Activated CD4-positive, alpha-beta T cell treated with anti-CD3 and anti-CD28 coated beads, Interleukin-2, amount 10 ng/mL, durations not matched to agents 24 days and 14 days (primary cell): Measurements from ENCODE around the gene MMADHC. TPM values are rescaled to one million over a fixed set of nuclear protein-coding genes. Genes with fewer than 3 reads are reported as not detected.
A peak's percentile ranks its signal among the peaks of the same experiment; 100 is the strongest.

Source experiments
- DNase-seq: peaks from one replicate; pipeline ENCODE4 v3.0.0; 2022
- H3K27ac Mint-ChIP-seq: one replicate; pipeline ENCODE4 v1.8.0; 2022; ENCODE audit warnings: mild to moderate bottlenecking, mixed read lengths
- H3K27me3 Mint-ChIP-seq: one replicate; pipeline ENCODE4 v1.8.0; 2022; ENCODE audit warnings: mixed read lengths
- H3K36me3 Mint-ChIP-seq: one replicate; pipeline ENCODE4 v1.8.0; 2022; ENCODE audit warnings: low read depth, mild to moderate bottlenecking, mixed read lengths
- H3K4me1 Mint-ChIP-seq: one replicate; pipeline ENCODE4 v1.8.0; 2021; ENCODE audit warnings: mixed read lengths
- H3K4me3 Mint-ChIP-seq: one replicate; pipeline ENCODE4 v1.8.0; 2022; ENCODE audit warnings: mild to moderate bottlenecking, moderate library complexity, mixed read lengths
- H3K9me3 Mint-ChIP-seq: one replicate; pipeline ENCODE4 v1.8.0; 2021; ENCODE audit warnings: mixed read lengths
- intact Hi-C: fragments of 100-400 bp; cut with micrococcal nuclease; formaldehyde crosslinking; loops from one replicate; pipeline ENCODE4 v1.15.1; 2023
- total RNA-seq: library from RNA; stranded (reverse); gene quantifications from 2 replicates; pipeline ENCODE4 v1.2.3, GENCODE V29; 2022

The MMADHC gene
- total RNA-seq, 1 donor from 2014 or later: 131 TPM

DNA sequence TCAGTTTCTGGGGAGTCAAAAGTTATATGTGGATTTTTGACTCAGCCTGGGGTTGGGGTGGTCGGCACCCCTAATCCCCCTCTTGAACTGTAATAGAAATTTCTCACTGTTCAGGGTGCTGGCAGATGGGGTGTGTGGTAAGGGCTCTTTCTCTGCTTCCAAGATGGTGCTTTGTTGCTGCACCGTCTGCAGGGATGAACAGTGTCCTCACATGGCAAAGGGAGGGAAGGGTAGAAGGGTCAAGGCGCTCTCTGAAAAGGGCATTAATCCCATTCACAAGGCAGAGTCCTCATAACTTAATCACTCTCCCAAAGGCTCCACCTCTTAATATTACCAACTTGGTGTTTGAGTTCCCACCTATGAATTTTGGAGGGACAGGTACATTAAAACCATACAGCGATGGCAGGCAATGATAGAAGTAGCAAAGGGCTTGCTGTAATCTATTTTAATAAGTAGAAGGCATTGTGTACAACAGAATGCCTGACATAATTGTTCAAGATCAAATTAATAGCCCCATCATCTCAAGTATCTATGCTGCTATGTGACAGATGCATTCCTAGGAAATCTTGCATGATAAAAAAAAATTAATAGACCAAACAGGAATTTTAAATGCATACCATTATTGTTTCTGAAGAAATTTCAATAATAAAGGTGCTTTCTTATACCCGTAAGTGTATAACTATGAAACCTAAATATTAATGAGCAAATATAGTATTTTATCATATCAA is 28.1 kb downstream of the MMADHC start:
- intact Hi-C loops: loop anchor here (5.0 to 10.0 kb wide), 4 partner anchors 125 to 1622 kb away; no protein-coding TSS in a partner anchor
- Mint-ChIP-seq H3K4me1 (no peaks in the 10 kb centered on the region), H3K36me3 (no peaks in the 10 kb centered on the region), H3K27ac (no peak overlapping the region), H3K27me3 (peaks cover 6% of the 10 kb centered on the region), H3K9me3 (no peaks in the 10 kb centered on the region), H3K4me3 (no peak overlapping the region)
- DNase-seq: no peak

- intact Hi-C loops: no loop called here
These were observed 31.1 kb downstream of the MMADHC start for GRCh38 chr2:149556452-149556851.

GRCh38 chr2:149552830-149553229 is 34.7 kb downstream of the MMADHC start:
- H3K4me3 Mint-ChIP-seq: no peak overlapping the region
- H3K27me3 Mint-ChIP-seq: peaks cover 20% of the 10 kb centered on the region
- intact Hi-C loops: no loop called here
- H3K9me3 Mint-ChIP-seq: no peaks in the 10 kb centered on the region
- DNase-seq: no peak
- no peaks in the 10 kb centered on the region for H3K4me1 Mint-ChIP-seq
- H3K36me3 Mint-ChIP-seq: no peaks in the 10 kb centered on the region
- no peak overlapping the region for H3K27ac Mint-ChIP-seq

More at GRCh38 chr2:149556452-149556851, 31.1 kb downstream of the MMADHC start:
- no peak overlapping the region for H3K4me3 Mint-ChIP-seq
- peaks cover 23% of the 10 kb centered on the region for H3K27me3 Mint-ChIP-seq
- no peaks in the 10 kb centered on the region for H3K36me3 Mint-ChIP-seq
- no peak for DNase-seq
- no peaks in the 10 kb centered on the region for H3K4me1 Mint-ChIP-seq
- H3K9me3 Mint-ChIP-seq: no peaks in the 10 kb centered on the region
- no peak overlapping the region for H3K27ac Mint-ChIP-seq

- no peak for DNase-seq
- Mint-ChIP-seq H3K4me3 (no peak overlapping the region), H3K27ac (no peak overlapping the region), H3K27me3 (peaks cover 20% of the 10 kb centered on the region), H3K36me3 (no peaks in the 10 kb centered on the region), H3K4me1 (no peaks in the 10 kb centered on the region), H3K9me3 (no peaks in the 10 kb centered on the region)
- intact Hi-C loops: no loop called here
These were observed 35.3 kb downstream of the MMADHC start for GRCh38 chr2:149552226-149552625.

GRCh38 chr2:149544692-149545091 is 42.9 kb downstream of the MMADHC start:
- DNase-seq: peak; percentile 60
- peaks cover 4% of the 10 kb centered on the region for H3K4me1 Mint-ChIP-seq
- no peak overlapping the region for H3K27ac Mint-ChIP-seq
- intact Hi-C loops: no loop called here
- no peaks in the 10 kb centered on the region for H3K36me3 Mint-ChIP-seq
- H3K9me3 Mint-ChIP-seq: peaks cover 3% of the 10 kb centered on the region
- peak overlapping the region; percentile 31 for H3K4me3 Mint-ChIP-seq
- no peaks in the 10 kb centered on the region for H3K27me3 Mint-ChIP-seq

- Mint-ChIP-seq H3K27ac (no peak overlapping the region), H3K4me1 (peaks cover 4% of the 10 kb centered on the region), H3K9me3 (peaks cover 3% of the 10 kb centered on the region), H3K27me3 (no peaks in the 10 kb centered on the region), H3K4me3 (no peak overlapping the region), H3K36me3 (no peaks in the 10 kb centered on the region)
- intact Hi-C loops: no loop called here
- no peak for DNase-seq
These were observed 43.7 kb downstream of the MMADHC start for GRCh38 chr2:149543845-149544244.

- Mint-ChIP-seq H3K4me3 (no peak overlapping the region), H3K9me3 (peaks cover 11% of the 10 kb centered on the region), H3K27me3 (no peaks in the 10 kb centered on the region), H3K4me1 (peaks cover 15% of the 10 kb centered on the region), H3K36me3 (no peaks in the 10 kb centered on the region), H3K27ac (no peak overlapping the region)
- intact Hi-C loops: no loop called here
- DNase-seq: no peak
These were observed 47.4 kb downstream of the MMADHC start for GRCh38 chr2:149540138-149540537.

GRCh38 chr2:149538138-149538833 is 49.3 kb downstream of the MMADHC start:
- Mint-ChIP-seq H3K4me1 (peaks cover 11% of the 10 kb centered on the region), H3K27me3 (peaks cover 2% of the 10 kb centered on the region), H3K27ac (no peak overlapping the region), H3K9me3 (peaks cover 7% of the 10 kb centered on the region), H3K36me3 (no peaks in the 10 kb centered on the region), H3K4me3 (no peak overlapping the region)
- DNase-seq: no peak
- intact Hi-C loops: no loop called here

- intact Hi-C loops: no loop called here
These were observed 50.4 kb downstream of the MMADHC start for GRCh38 chr2:149537092-149537726.

DNA sequence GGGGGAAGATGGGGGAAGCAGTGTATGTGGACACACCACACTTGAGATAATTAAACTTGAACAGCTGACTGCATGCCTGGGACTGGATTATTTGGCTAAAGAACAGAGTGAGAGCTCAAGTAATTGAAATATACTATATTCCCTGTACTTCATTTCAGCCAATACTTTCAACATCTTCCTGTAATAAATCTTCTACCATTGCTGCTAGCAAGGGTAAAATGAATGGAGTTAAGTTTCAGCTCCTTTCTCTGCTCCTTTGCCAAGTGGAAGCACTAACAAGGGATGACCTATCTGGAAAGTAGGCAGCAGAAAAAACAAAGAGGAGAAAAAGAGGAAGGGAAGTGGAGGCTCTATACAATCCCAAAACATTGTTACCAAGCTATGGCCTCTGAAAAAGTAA is 50.9 kb downstream of the MMADHC start:
- Mint-ChIP-seq H3K27ac (peak overlapping the region; percentile 35), H3K4me3 (peak overlapping the region; percentile 13), H3K36me3 (no peaks in the 10 kb centered on the region), H3K9me3 (peaks cover 7% of the 10 kb centered on the region), H3K27me3 (peaks cover 3% of the 10 kb centered on the region), H3K4me1 (peaks cover 11% of the 10 kb centered on the region)
- intact Hi-C loops: no loop called here
- DNase-seq: no peak

More at GRCh38 chr2:149537092-149537726, 50.4 kb downstream of the MMADHC start:
- H3K27me3 Mint-ChIP-seq: peaks cover 3% of the 10 kb centered on the region
- no peaks in the 10 kb centered on the region for H3K36me3 Mint-ChIP-seq
- H3K4me1 Mint-ChIP-seq: peaks cover 11% of the 10 kb centered on the region
- no peak overlapping the region for H3K4me3 Mint-ChIP-seq
- DNase-seq: peak; percentile 58
- no peak overlapping the region for H3K27ac Mint-ChIP-seq
- H3K9me3 Mint-ChIP-seq: peaks cover 7% of the 10 kb centered on the region

DNA sequence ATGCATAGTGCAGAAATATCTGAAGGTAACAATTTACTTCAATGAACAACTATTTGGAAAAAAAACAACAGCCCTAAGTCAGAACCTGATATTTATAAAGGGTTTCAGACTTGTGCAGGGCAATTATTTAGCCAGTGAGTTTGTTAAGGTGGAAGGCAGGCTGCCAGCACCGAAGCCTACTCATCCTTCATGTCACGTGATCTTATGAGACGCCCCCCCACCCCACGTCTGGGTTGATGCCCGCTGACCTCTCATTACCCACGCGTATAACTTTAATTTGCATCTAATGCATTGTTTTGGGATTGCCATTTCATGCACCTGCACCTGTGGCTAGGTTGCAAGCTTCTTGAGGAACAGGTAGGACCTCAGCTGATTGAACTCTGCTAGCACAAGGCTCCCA is 52.9 kb downstream of the MMADHC start:
- H3K36me3 Mint-ChIP-seq: no peaks in the 10 kb centered on the region
- no peak for DNase-seq
- peaks cover 11% of the 10 kb centered on the region for H3K4me1 Mint-ChIP-seq
- H3K27me3 Mint-ChIP-seq: peaks cover 10% of the 10 kb centered on the region
- H3K27ac Mint-ChIP-seq: no peak overlapping the region
- intact Hi-C loops: no loop called here
- H3K4me3 Mint-ChIP-seq: no peak overlapping the region
- H3K9me3 Mint-ChIP-seq: peaks cover 7% of the 10 kb centered on the region

DNA sequence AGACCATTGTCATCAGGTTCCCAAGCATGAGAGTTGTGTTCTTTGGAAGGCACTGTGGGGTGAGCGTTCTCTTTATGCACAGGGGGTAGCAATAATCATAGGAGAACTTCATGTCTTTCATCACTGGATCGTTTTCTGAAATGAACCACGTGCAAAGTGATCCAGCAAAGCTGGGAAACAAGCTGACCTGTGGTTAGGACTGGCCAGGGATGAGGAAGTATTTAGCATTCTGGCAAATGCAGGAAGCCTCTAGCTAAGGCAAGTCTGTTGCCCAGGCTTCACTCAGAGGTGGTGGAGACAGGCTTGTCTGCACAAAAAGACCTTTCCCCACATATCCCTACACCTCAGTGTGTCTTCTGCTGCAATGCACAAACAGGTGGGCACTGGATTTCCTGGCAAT is 58.6 kb downstream of the MMADHC start:
- no peaks in the 10 kb centered on the region for H3K36me3 Mint-ChIP-seq

GRCh38 chr2:149527998-149528755 is 59.4 kb downstream of the MMADHC start:
- Mint-ChIP-seq H3K4me3 (no peak overlapping the region), H3K27ac (no peak overlapping the region), H3K9me3 (peaks cover 6% of the 10 kb centered on the region), H3K4me1 (no peaks in the 10 kb centered on the region), H3K36me3 (no peaks in the 10 kb centered on the region), H3K27me3 (peaks cover 12% of the 10 kb centered on the region)
- intact Hi-C loops: no loop called here
- no peak for DNase-seq

More for the DNA sequence above, 58.6 kb downstream of the MMADHC start:
- no peak overlapping the region for H3K4me3 Mint-ChIP-seq
- intact Hi-C loops: no loop called here
- no peaks in the 10 kb centered on the region for H3K9me3 Mint-ChIP-seq
- DNase-seq: no peak
- H3K27ac Mint-ChIP-seq: no peak overlapping the region
- peaks cover 14% of the 10 kb centered on the region for H3K27me3 Mint-ChIP-seq
- H3K4me1 Mint-ChIP-seq: no peaks in the 10 kb centered on the region
